ENCODE data around the gene OSBPL9. TPM values are rescaled to one million over a fixed set of nuclear protein-coding genes. Genes with fewer than 3 reads are reported as not detected.

OSBPL9 gene
- polyA plus RNA-seq, 1 donor (not counting 4 experiments of a cell fraction or from before 2014, with no cell fraction given) = 62.7 TPM

- TF ChIP-seq CTCF (optimal IDR thresholded peaks at IDR 0.05 in 1 of 3, IDR thresholded peaks at IDR 0.05 in 1 of 3, conservative IDR thresholded peaks at IDR 0.05 in 1 of 3; ENCODE audit: extremely low read depth in 1 of 3, insufficient read depth in 2 of 3, low read length in 3 of 3) (no peak), EZH2 (IDR thresholded peaks at IDR 0.05; ENCODE audit: low read length) (no peak)
- Histone ChIP-seq H3K4me2 (ENCODE audit: control insufficient read depth, extremely low read depth, insufficient read depth, low read depth, low read length) (no peak overlapping the region), H3K9ac (ENCODE audit: control insufficient read depth, extremely low read depth, insufficient read depth, low read length) (no peak overlapping the region), H3K27ac (ENCODE audit: control insufficient read depth, insufficient read depth, low read length) (no peak overlapping the region), H3K36me3 (ENCODE audit: control insufficient read depth in 2 of 2, extremely low read depth in 1 of 2, insufficient read depth in 2 of 2, low read length in 2 of 2) (peaks cover 26 to 39% of the 10 kb centered on the region in 2 experiments), H3K9me1 (ENCODE audit: control insufficient read depth, extremely low read depth, insufficient read depth, low read length) (no peaks in the 10 kb centered on the region), H3K4me1 (ENCODE audit: control insufficient read depth, extremely low read depth, insufficient read depth, low read length) (no peaks in the 10 kb centered on the region), H3K79me2 (ENCODE audit: control insufficient read depth, insufficient read depth, low read length) (no peaks in the 10 kb centered on the region), H3K9me3 (ENCODE audit: control insufficient read depth, low read depth, low read length) (no peaks in the 10 kb centered on the region), H2AFZ (ENCODE audit: control insufficient read depth, low read length) (no peak overlapping the region), H4K20me1 (ENCODE audit: control insufficient read depth, extremely low read depth, insufficient read depth, low read length) (no peaks in the 10 kb centered on the region), H3K27me3 (ENCODE audit: control insufficient read depth, extremely low read depth, insufficient read depth, low read length) (no peaks in the 10 kb centered on the region), H3K4me3 (ENCODE audit: control insufficient read depth in 2 of 3, extremely low read depth in 1 of 3, insufficient read depth in 2 of 3, low read depth in 1 of 3, low read length in 3 of 3) (no peak overlapping the region)
- DNase-seq (ENCODE audit: low read depth, low spot score) = no peak
- no peak for FAIRE-seq
- dilution Hi-C loops (cut with MboI; ENCODE audit: extremely low pct_ligation_motif_present, low sequenced_read_pairs) = no loop called here
Measured at GRCh38 chr1:51792864-51793263, 176.0 kb downstream of the OSBPL9 start.

- no peaks in the 10 kb centered on the region for H3K9me1 ChIP-seq (ENCODE audit: control insufficient read depth, extremely low read depth, insufficient read depth, low read length)
- H2AFZ ChIP-seq (ENCODE audit: control insufficient read depth, low read length) = no peak overlapping the region
- no peak overlapping the region for H3K27ac ChIP-seq (ENCODE audit: control insufficient read depth, insufficient read depth, low read length)
- no peak for TF ChIP-seq CTCF (optimal IDR thresholded peaks at IDR 0.05 in 1 of 3, IDR thresholded peaks at IDR 0.05 in 1 of 3, conservative IDR thresholded peaks at IDR 0.05 in 1 of 3; ENCODE audit: extremely low read depth in 1 of 3, insufficient read depth in 2 of 3, low read length in 3 of 3)
- no peak for TF ChIP-seq EZH2 (IDR thresholded peaks at IDR 0.05; ENCODE audit: low read length)
- no peak overlapping the region for H3K9ac ChIP-seq (ENCODE audit: control insufficient read depth, extremely low read depth, insufficient read depth, low read length)
- no peaks in the 10 kb centered on the region for H3K27me3 ChIP-seq (ENCODE audit: control insufficient read depth, extremely low read depth, insufficient read depth, low read length)
- no peaks in the 10 kb centered on the region for H3K79me2 ChIP-seq (ENCODE audit: control insufficient read depth, insufficient read depth, low read length)
- H3K4me2 ChIP-seq (ENCODE audit: control insufficient read depth, extremely low read depth, insufficient read depth, low read depth, low read length) = no peak overlapping the region
- dilution Hi-C loops (cut with MboI; ENCODE audit: extremely low pct_ligation_motif_present, low sequenced_read_pairs) = no loop called here
- H3K4me3 ChIP-seq (ENCODE audit: control insufficient read depth in 2 of 3, extremely low read depth in 1 of 3, insufficient read depth in 2 of 3, low read depth in 1 of 3, low read length in 3 of 3) = no peak overlapping the region
- DNase-seq (ENCODE audit: low read depth, low spot score) (no peak), FAIRE-seq (no peak)
- H4K20me1 ChIP-seq (ENCODE audit: control insufficient read depth, extremely low read depth, insufficient read depth, low read length) = no peaks in the 10 kb centered on the region
- H3K4me1 ChIP-seq (ENCODE audit: control insufficient read depth, extremely low read depth, insufficient read depth, low read length) = no peaks in the 10 kb centered on the region
- peaks cover 26 to 33% of the 10 kb centered on the region in 2 experiments for H3K36me3 ChIP-seq (ENCODE audit: control insufficient read depth in 2 of 2, extremely low read depth in 1 of 2, insufficient read depth in 2 of 2, low read length in 2 of 2)
- no peaks in the 10 kb centered on the region for H3K9me3 ChIP-seq (ENCODE audit: control insufficient read depth, low read depth, low read length)
Measured at GRCh38 chr1:51794260-51794659, 177.4 kb downstream of the OSBPL9 start.

Data from keratinocyte (primary cell).